Left lung (tissue), 10 donors: ENCODE results near the gene CCL3. TPM values are rescaled to one million over a fixed set of nuclear protein-coding genes. Genes with fewer than 3 reads are reported as not detected.
"Not testable (repeated sequence)": the region's sequence is repeated elsewhere in the genome, so short reads cannot be mapped to it uniquely, and the experiment has no call there.

Experiments
- ATAC-seq: fragments of 200-7000 bp; cut with Tn5 transposase; one replicate; pipeline ENCODE4 v1.9.1; 2020; ENCODE audit warnings: moderate library complexity
- DNase-seq, 4 donors: peaks; one replicate each; pipeline ENCODE4 v3.0.0-alpha.2; 2013 to 2020
- H3K27ac ChIP-seq, 2 donors: fragments of 200-600 bp; sonication (generic) in 1 of 2; one replicate each; pipeline versions ENCODE4 v1.5.0 to v1.8.0; 2020 to 2021
- H3K27me3 ChIP-seq, 2 donors: fragments of 200-600 bp; sonication (generic) in 1 of 2; one replicate each; pipeline versions ENCODE4 v1.5.0 to v1.8.0; 2020 to 2021
- H3K36me3 ChIP-seq, 2 donors: fragments of 200-600 bp; sonication (generic) in 1 of 2; one replicate each; pipeline versions ENCODE4 v1.5.0 to v1.8.0; 2020 to 2021
- H3K4me1 ChIP-seq, 2 donors: fragments of 200-600 bp; one replicate each; pipeline ENCODE4 v1.8.0; 2021
- H3K4me3 ChIP-seq, 2 donors: fragments of 200-600 bp; sonication (generic) in 1 of 2; one replicate each; pipeline versions ENCODE4 v1.5.0 to v1.8.0; 2020 to 2021; ENCODE audit warnings: mild to moderate bottlenecking in 1 of 2
- H3K9me3 ChIP-seq, 2 donors: fragments of 200-600 bp; sonication (generic) in 1 of 2; one replicate each; pipeline versions ENCODE4 v1.5.0 to v1.8.0; 2020 to 2021
- intact Hi-C, 2 donors: fragments of 100-400 bp; cut with DNase I; formaldehyde crosslinking; loops; one replicate each; pipeline versions ENCODE4 v1.11.2 to v1.14.2; 2022
- polyA plus RNA-seq, 6 donors: library from polyadenylated mRNA; unstranded; fragments of 120-200 nt; gene quantifications; one replicate each; pipeline ENCODE4 v1.2.1, GENCODE V29; 2013; ENCODE audit not compliant: insufficient read length in 6 of 6
- total RNA-seq, 2 donors: library from RNA; stranded (reverse); fragmentation: NEBNext Ultra II Directional; extraction: Animal tissue kit (Norgen Biotek cat#: 25700); gene quantifications; one replicate each; pipeline ENCODE4 v1.2.1, GENCODE V29; 2021
- TF ChIP-seq, protein P1 (sequence below), 2 donors: fragments of 200-600 bp; sonication (generic) in 1 of 2; IDR thresholded peaks; one replicate each; pipeline versions ENCODE4 v1.5.0 to v1.8.0; 2021; ENCODE audit warnings: antibody characterized with exemption in 2 of 2
- donor health status: DM: no; HTN: yes; CAD: no.
- donor health status: DM: no; HTN: no; CAD: no.

CCL3 gene
- total and polyA plus RNA-seq, 8 donors: 2.0 to 40.9 (median 10.2) TPM

DNA sequence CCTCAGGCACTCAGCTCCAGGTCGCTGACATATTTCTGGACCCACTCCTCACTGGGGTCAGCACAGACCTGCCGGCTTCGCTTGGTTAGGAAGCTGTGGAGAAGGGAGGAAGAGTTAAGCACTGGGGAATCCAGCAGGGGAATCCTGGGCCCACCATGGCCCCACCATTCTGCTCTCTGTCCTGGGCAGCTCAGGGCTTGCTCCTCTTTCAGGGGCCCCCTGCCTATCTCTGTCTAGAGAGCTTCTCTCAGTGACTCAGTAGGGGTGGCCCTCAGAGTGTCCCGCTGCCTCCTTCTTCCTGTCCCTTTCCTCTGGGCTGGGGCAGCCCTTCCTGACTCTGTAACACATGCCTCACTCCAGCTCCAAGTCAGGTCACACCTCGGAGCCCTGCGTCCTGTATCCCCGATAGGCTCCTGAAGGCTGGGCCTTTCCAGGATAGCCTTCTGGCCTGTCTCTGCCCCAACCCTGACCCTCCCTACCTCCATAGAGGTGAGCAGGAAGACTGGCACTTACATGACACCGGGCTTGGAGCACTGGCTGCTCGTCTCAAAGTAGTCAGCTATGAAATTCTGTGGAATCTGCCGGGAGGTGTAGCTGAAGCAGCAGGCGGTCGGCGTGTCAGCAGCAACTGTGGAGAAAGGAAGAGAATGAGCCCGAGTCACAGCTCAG is 1.1 kb downstream of the CCL3 start:
- no peak for ATAC-seq
- peaks cover 3 to 57% of the 10 kb centered on the region in 2 donors for H3K4me1 ChIP-seq
- no peak for DNase-seq
- intact Hi-C loops: no loop called here
- TF ChIP-seq, protein P1, sequence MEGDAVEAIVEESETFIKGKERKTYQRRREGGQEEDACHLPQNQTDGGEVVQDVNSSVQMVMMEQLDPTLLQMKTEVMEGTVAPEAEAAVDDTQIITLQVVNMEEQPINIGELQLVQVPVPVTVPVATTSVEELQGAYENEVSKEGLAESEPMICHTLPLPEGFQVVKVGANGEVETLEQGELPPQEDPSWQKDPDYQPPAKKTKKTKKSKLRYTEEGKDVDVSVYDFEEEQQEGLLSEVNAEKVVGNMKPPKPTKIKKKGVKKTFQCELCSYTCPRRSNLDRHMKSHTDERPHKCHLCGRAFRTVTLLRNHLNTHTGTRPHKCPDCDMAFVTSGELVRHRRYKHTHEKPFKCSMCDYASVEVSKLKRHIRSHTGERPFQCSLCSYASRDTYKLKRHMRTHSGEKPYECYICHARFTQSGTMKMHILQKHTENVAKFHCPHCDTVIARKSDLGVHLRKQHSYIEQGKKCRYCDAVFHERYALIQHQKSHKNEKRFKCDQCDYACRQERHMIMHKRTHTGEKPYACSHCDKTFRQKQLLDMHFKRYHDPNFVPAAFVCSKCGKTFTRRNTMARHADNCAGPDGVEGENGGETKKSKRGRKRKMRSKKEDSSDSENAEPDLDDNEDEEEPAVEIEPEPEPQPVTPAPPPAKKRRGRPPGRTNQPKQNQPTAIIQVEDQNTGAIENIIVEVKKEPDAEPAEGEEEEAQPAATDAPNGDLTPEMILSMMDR (IDR thresholded peaks at IDR 0.05): no peak
- H3K9me3 ChIP-seq: no peaks in the 10 kb centered on the region
- no peaks in the 10 kb centered on the region for H3K27me3 ChIP-seq
- H3K4me3 ChIP-seq: peak overlapping the region in 1 of 2 donors; percentile 28
- peak overlapping the region in 1 of 2 donors; percentile 59 for H3K27ac ChIP-seq
- H3K36me3 ChIP-seq: no peaks in the 10 kb centered on the region

DNA sequence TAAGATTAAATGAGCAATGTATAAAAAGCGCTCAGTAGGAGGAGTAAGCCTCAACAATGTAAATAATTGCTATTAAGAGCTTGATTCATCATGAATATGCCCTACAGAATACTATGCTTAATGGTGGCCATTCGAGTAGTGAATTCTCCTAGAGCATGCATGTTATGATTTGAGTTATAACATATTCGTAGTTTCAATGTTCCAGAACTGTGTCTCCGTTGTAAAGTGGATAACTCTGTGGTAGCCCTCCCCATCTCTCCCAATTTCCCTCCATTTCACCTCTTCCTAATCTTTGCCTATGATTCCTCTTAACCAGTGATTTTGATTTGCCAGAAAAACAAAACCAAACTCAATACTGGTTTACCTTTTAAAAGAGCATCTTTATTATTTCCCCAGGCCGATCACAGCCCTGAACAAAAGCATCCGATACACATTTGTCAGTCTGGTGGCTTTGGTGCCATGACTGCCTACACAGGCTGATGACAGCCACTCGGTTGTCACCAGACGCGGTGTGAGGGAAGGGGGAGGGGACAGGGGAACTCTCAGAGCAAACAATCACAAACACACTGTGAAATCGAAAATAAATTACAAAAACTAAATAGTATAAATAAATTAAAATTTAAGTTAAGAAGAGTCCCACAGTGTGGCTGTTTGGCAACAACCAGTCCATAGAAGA is 1.9 kb downstream of the CCL3 start:
- H3K36me3 ChIP-seq, ATAC-seq: not testable (repeated sequence)

DNA sequence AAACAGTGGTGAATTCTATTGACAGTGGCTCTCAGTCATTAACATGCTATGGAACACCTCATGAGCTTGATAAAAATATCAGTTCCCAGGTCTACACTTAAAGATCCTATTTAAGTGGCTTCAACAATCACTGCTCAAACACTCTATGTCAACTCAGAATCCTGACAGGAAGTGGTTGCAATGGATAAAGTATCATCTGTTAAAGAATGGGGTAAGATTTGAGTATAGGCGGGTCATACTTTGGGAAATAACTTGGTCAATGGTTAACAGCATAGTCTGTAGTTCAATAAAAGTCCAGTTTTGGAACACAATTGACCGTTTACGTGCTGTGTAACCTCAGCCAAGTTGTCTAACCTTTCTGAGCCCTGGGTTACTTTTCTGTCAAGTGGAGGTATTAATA is 2.5 kb downstream of the CCL3 start:
- peak; percentile 7 for ATAC-seq
- H3K27ac ChIP-seq, intact Hi-C loops: not testable (repeated sequence)

More for the DNA sequence above, 1.9 kb downstream of the CCL3 start:
- H3K4me3 ChIP-seq: peak overlapping the region in 1 of 2 donors; percentile 28
- intact Hi-C loops, H3K9me3 ChIP-seq, H3K27me3 ChIP-seq, DNase-seq: not testable (repeated sequence)
- peaks cover 3 to 61% of the 10 kb centered on the region in 2 donors for H3K4me1 ChIP-seq
- H3K27ac ChIP-seq: peak overlapping the region in 1 of 2 donors; percentile 59

GRCh38 chr17:36086791-36087190 is 3.2 kb downstream of the CCL3 start:
- Histone ChIP-seq H3K9me3 (no peaks in the 10 kb centered on the region), H3K27me3 (no peaks in the 10 kb centered on the region), H3K36me3 (no peaks in the 10 kb centered on the region), H3K4me1 (peaks cover 3 to 61% of the 10 kb centered on the region in 2 donors), H3K4me3 (no peak overlapping the region), H3K27ac (no peak overlapping the region)
- DNase-seq (no peak), ATAC-seq (no peak)
- intact Hi-C loops: no loop called here
- TF ChIP-seq, protein P1 (IDR thresholded peaks at IDR 0.05): no peak

More for the DNA sequence above, 2.5 kb downstream of the CCL3 start:
- peaks cover 3 to 64% of the 10 kb centered on the region in 2 donors for H3K4me1 ChIP-seq
- not testable (repeated sequence) for H3K36me3 ChIP-seq, H3K27me3 ChIP-seq, H3K4me3 ChIP-seq, DNase-seq, H3K9me3 ChIP-seq

- ATAC-seq (peak; percentile 60), DNase-seq (peak in 1 of 4 donors; percentile 31)
- Histone ChIP-seq H3K9me3 (no peaks in the 10 kb centered on the region), H3K36me3 (no peaks in the 10 kb centered on the region), H3K27me3 (no peaks in the 10 kb centered on the region), H3K27ac (peak overlapping the region in 1 of 2 donors; percentile 60), H3K4me3 (no peak overlapping the region), H3K4me1 (peaks cover 3 to 60% of the 10 kb centered on the region in 2 donors)
- TF ChIP-seq, protein P1 (IDR thresholded peaks at IDR 0.05): no peak
- intact Hi-C loops: no loop called here
Measured at GRCh38 chr17:36085765-36086164, 4.2 kb downstream of the CCL3 start.

- DNase-seq, H3K4me3 ChIP-seq, ATAC-seq: not testable (repeated sequence)
Measured at GRCh38 chr17:36083691-36084090, 6.3 kb downstream of the CCL3 start.

GRCh38 chr17:36082482-36083120 is 7.3 kb downstream of the CCL3 start:
- peak overlapping the region in 1 of 2 donors; percentile 85 for H3K27ac ChIP-seq
- DNase-seq (peak in 1 of 4 donors; percentile 15), ATAC-seq (peak; percentile 77)
- H3K27me3 ChIP-seq, intact Hi-C loops, H3K4me3 ChIP-seq, H3K36me3 ChIP-seq, H3K9me3 ChIP-seq: not testable (repeated sequence)
- H3K4me1 ChIP-seq: peaks cover 3 to 38% of the 10 kb centered on the region in 2 donors

More at GRCh38 chr17:36083691-36084090, 6.3 kb downstream of the CCL3 start:
- intact Hi-C loops, H3K27me3 ChIP-seq, H3K9me3 ChIP-seq, H3K36me3 ChIP-seq: not testable (repeated sequence)
- Histone ChIP-seq H3K27ac (peak overlapping the region in 1 of 2 donors; percentile 85), H3K4me1 (peaks cover 3 to 42% of the 10 kb centered on the region in 2 donors)

- H3K4me3 ChIP-seq, H3K27me3 ChIP-seq, DNase-seq, H3K36me3 ChIP-seq, intact Hi-C loops, H3K9me3 ChIP-seq, ATAC-seq: not testable (repeated sequence)
- H3K27ac ChIP-seq: peak overlapping the region in 1 of 2 donors; percentile 85
- peaks cover 3 to 36% of the 10 kb centered on the region in 2 donors for H3K4me1 ChIP-seq
Measured at GRCh38 chr17:36081681-36082471, 8.1 kb downstream of the CCL3 start.
